Stimulated activated naive CD4-positive, alpha-beta T cell (primary cell): ENCODE data around the gene SLC1A2.

Experiments used
- DNase-seq, 6 experiments: peaks; one replicate each; lab custom pipeline; 2025; lab: John Stamatoyannopoulos, UW

Gene SLC1A2

GRCh38 chr11:35302398-35302797 lies 117.0 kb downstream of the SLC1A2 start:
- DNase-seq: no peak

GRCh38 chr11:35298369-35298768 lies 121.0 kb downstream of the SLC1A2 start:
- DNase-seq: no peak

GRCh38 chr11:35295751-35296150 lies 123.6 kb downstream of the SLC1A2 start:
- no peak for DNase-seq

- DNase-seq: no peak
Measured at GRCh38 chr11:35293699-35294098, 125.7 kb downstream of the SLC1A2 start.

- DNase-seq: no peak
Measured at GRCh38 chr11:35293035-35293434, 126.3 kb downstream of the SLC1A2 start.

GRCh38 chr11:35292279-35292678 lies 127.1 kb downstream of the SLC1A2 start:
- no peak for DNase-seq

GRCh38 chr11:35290876-35291275 lies 128.5 kb downstream of the SLC1A2 start:
- DNase-seq: no peak

- no peak for DNase-seq
Measured at GRCh38 chr11:35289821-35290220, 129.5 kb downstream of the SLC1A2 start.

GRCh38 chr11:35288817-35289541 lies 130.4 kb downstream of the SLC1A2 start:
- no peak for DNase-seq

- no peak for DNase-seq
Measured at GRCh38 chr11:35288309-35288708, 131.0 kb downstream of the SLC1A2 start.

- DNase-seq: no peak
Measured at GRCh38 chr11:35287344-35287890, 131.9 kb downstream of the SLC1A2 start.

- DNase-seq: no peak
Measured at GRCh38 chr11:35286126-35286525, 133.2 kb downstream of the SLC1A2 start.

- DNase-seq: no peak
Measured at GRCh38 chr11:35285471-35285870, 133.9 kb downstream of the SLC1A2 start.

- DNase-seq: no peak
Measured at GRCh38 chr11:35282221-35282882, 137.0 kb downstream of the SLC1A2 start.

- DNase-seq: no peak
Measured at GRCh38 chr11:35281169-35281688, 138.1 kb downstream of the SLC1A2 start.

- no peak for DNase-seq
Measured at GRCh38 chr11:35280727-35281126, 138.6 kb downstream of the SLC1A2 start.

GRCh38 chr11:35277827-35278226 lies 141.5 kb downstream of the SLC1A2 start:
- DNase-seq: no peak

- DNase-seq: no peak
Measured at GRCh38 chr11:35276396-35277145, 142.8 kb downstream of the SLC1A2 start.

GRCh38 chr11:35275786-35276170 lies 143.6 kb downstream of the SLC1A2 start:
- DNase-seq: no peak

- no peak for DNase-seq
Measured at GRCh38 chr11:35274909-35275785, 144.2 kb downstream of the SLC1A2 start.

GRCh38 chr11:35272391-35272902 lies 146.9 kb downstream of the SLC1A2 start:
- DNase-seq: peak in 2 of 6 experiments; percentile 2 to 30
